Liver (tissue), 9 donors: ENCODE data around the gene SPATA46. TPM values are rescaled to one million over a fixed set of nuclear protein-coding genes. Genes with fewer than 3 reads are reported as not detected.

Source experiments
- DNase-seq: peaks from one replicate; pipeline ENCODE4 v3.0.0-alpha.2; 2017; ENCODE audit warnings: low spot score
- H3K27ac ChIP-seq, 2 donors: one replicate each; pipeline ENCODE4 v1.7.0; 2013; ENCODE audit warnings: inconsistent platforms in 2 of 2, low read length in 2 of 2, control low read depth in 1 of 2, low read depth in 1 of 2, mild to moderate bottlenecking in 1 of 2
- H3K27me3 ChIP-seq, 4 donors: one replicate each; pipeline versions ENCODE4 v1.6.1 to v1.7.0; 2013; ENCODE audit warnings: low read length in 3 of 4, inconsistent platforms in 1 of 4, mild to moderate bottlenecking in 1 of 4, moderate library complexity in 1 of 4; ENCODE audit not compliant: control insufficient read depth in 4 of 4, insufficient read depth in 4 of 4
- H3K36me3 ChIP-seq, 4 donors: one replicate each; pipeline versions ENCODE4 v1.6.1 to v1.7.0; 2013; ENCODE audit warnings: low read length in 3 of 4, mild to moderate bottlenecking in 3 of 4, low read depth in 1 of 4, moderate library complexity in 1 of 4; ENCODE audit not compliant: control insufficient read depth in 4 of 4, insufficient read depth in 3 of 4
- H3K4me1 ChIP-seq, 4 donors: one replicate each; pipeline versions ENCODE4 v1.6.1 to v1.7.0; 2013; ENCODE audit warnings: low read length in 3 of 4, mild to moderate bottlenecking in 3 of 4, moderate library complexity in 1 of 4; ENCODE audit not compliant: control insufficient read depth in 4 of 4, insufficient read depth in 4 of 4
- H3K4me3 ChIP-seq, 3 donors: one replicate each; pipeline versions ENCODE4 v1.6.1 to v1.7.0; 2013; ENCODE audit warnings: low read length in 3 of 3, control low read depth in 1 of 3, low read depth in 1 of 3, mild to moderate bottlenecking in 1 of 3
- H3K9ac ChIP-seq, 2 donors: one replicate each; pipeline ENCODE4 v1.7.0; 2013; ENCODE audit warnings: low read length in 2 of 2, mild to moderate bottlenecking in 2 of 2, moderate library complexity in 2 of 2, control low read depth in 1 of 2, low read depth in 1 of 2
- H3K9me3 ChIP-seq, 4 donors: one replicate each; pipeline versions ENCODE4 v1.6.1 to v1.7.0; 2013; ENCODE audit warnings: low read length in 3 of 4; ENCODE audit not compliant: control insufficient read depth in 4 of 4
- ATF3 ChIP-seq: IDR thresholded peaks from 2 replicates; pipeline ENCODE4 v1.6.1; 2016; ENCODE audit warnings: antibody characterized with exemption
- CTCF ChIP-seq: fragments of 150-350 bp; IDR thresholded peaks from 2 replicates; pipeline ENCODE4 v1.5.1; 2017; ENCODE audit warnings: improper control_type of control experiment, low read depth, low read length; ENCODE audit not compliant: missing input control
- EGR1 ChIP-seq, 2 donors: IDR thresholded peaks; 2 replicates each; pipeline ENCODE4 v1.6.1; 2016 to 2018; ENCODE audit warnings: antibody characterized with exemption in 2 of 2, low read depth in 2 of 2
- FOXA1 ChIP-seq: IDR thresholded peaks from 2 replicates; pipeline ENCODE4 v1.6.1; 2016; ENCODE audit warnings: antibody characterized with exemption
- FOXA2 ChIP-seq: IDR thresholded peaks from 2 replicates; pipeline ENCODE4 v1.6.1; 2016; ENCODE audit warnings: antibody characterized with exemption
- GABPA ChIP-seq, 2 donors: IDR thresholded peaks in 1 of 2; conservative IDR thresholded peaks in 1 of 2; 2 replicates each; pipeline ENCODE4 v1.6.1; 2016; ENCODE audit warnings: antibody characterized with exemption in 2 of 2, mild to moderate bottlenecking in 1 of 2, moderate library complexity in 1 of 2
- HNF4A ChIP-seq, 2 donors: conservative IDR thresholded peaks; 2 replicates each; pipeline ENCODE4 v1.6.1; 2016; ENCODE audit warnings: antibody characterized with exemption in 2 of 2, mild to moderate bottlenecking in 2 of 2
- HNF4G ChIP-seq: IDR thresholded peaks from 2 replicates; pipeline ENCODE4 v1.6.1; 2016; ENCODE audit warnings: antibody characterized with exemption
- JUND ChIP-seq, 2 donors: IDR thresholded peaks; 2 replicates each; pipeline ENCODE4 v1.6.1; 2016; ENCODE audit warnings: antibody characterized with exemption in 2 of 2
- NR2F2 ChIP-seq: IDR thresholded peaks from 2 replicates; pipeline ENCODE4 v1.6.1; 2016; ENCODE audit warnings: antibody characterized with exemption
- RAD21 ChIP-seq, 2 donors: IDR thresholded peaks; 2 replicates each; pipeline ENCODE4 v1.6.1; 2016; ENCODE audit warnings: antibody characterized with exemption in 2 of 2, mild to moderate bottlenecking in 2 of 2
- REST ChIP-seq: IDR thresholded peaks from 2 replicates; pipeline ENCODE4 v1.6.1; 2016; ENCODE audit warnings: antibody characterized with exemption, mild to moderate bottlenecking
- RXRA ChIP-seq, 2 donors: IDR thresholded peaks; 2 replicates each; pipeline ENCODE4 v1.6.1; 2017 to 2018; ENCODE audit warnings: antibody characterized with exemption in 2 of 2, mild to moderate bottlenecking in 1 of 2
- SP1 ChIP-seq: IDR thresholded peaks from 2 replicates; pipeline ENCODE4 v1.6.1; 2018; ENCODE audit warnings: antibody characterized with exemption, mild to moderate bottlenecking
- TAF1 ChIP-seq: conservative IDR thresholded peaks from 2 replicates; pipeline ENCODE4 v1.6.1; 2016; ENCODE audit warnings: antibody characterized with exemption, mild to moderate bottlenecking
- YY1 ChIP-seq: IDR thresholded peaks from 2 replicates; pipeline ENCODE4 v1.6.1; 2016; ENCODE audit warnings: antibody characterized with exemption, mild to moderate bottlenecking
- ZBTB33 ChIP-seq: IDR thresholded peaks from 2 replicates; pipeline ENCODE4 v1.6.1; 2016; ENCODE audit warnings: antibody characterized with exemption
- WGBS: extraction: QIAGEN DNeasy Blood & Tissue Kit; methylation state at CpG from one replicate; pipeline ENCODE4 v1.1.7; 2013; 5-methylcytosine and 5-hydroxymethylcytosine counted together
- polyA plus RNA-seq, 2 donors: library from polyadenylated mRNA; stranded (reverse) in 1 of 2; unstranded in 1 of 2; fragments of 200-250 nt in 1 of 2; fragments of >200 nt in 1 of 2; fragmentation: Nextera tagmentation in 1 of 2; extraction: Ambion mirVana in 1 of 2; gene quantifications; one replicate each; pipeline versions ENCODE4 v1.2.1 to v1.2.3, GENCODE V29; 2013 to 2015
- total RNA-seq, 2 donors: library from RNA; depleted of rRNA; stranded (reverse); fragments of >200 nt; gene quantifications; one replicate each; pipeline ENCODE4 v1.2.3, GENCODE V29; 2014
- TF ChIP-seq, protein P1 (sequence below): IDR thresholded peaks from 2 replicates; pipeline ENCODE4 v1.6.1; 2016; ENCODE audit warnings: antibody characterized with exemption
- donor health status: healthy.
- donor health status: healthy.
- donor health status: healthy.
- donor health status: healthy.
- donor health status: healthy.

Gene SPATA46
- total and polyA plus RNA-seq, 4 donors = 0.06 to 0.17 TPM; not detected in 2

GRCh38 chr1:162351246-162351842 lies 25.3 kb downstream of the SPATA46 start:
- WGBS = 87% methylated on average over 6 of the region's 6 CpGs
- H3K4me3 ChIP-seq = no peak overlapping the region
- H3K27ac ChIP-seq = no peak overlapping the region
- H3K4me1 ChIP-seq = no peaks in the 10 kb centered on the region
- peaks cover 5 to 16% (median 12%) of the 10 kb centered on the region in 4 donors for H3K36me3 ChIP-seq
- DNase-seq = no peak
- H3K27me3 ChIP-seq = no peaks in the 10 kb centered on the region
- no peak overlapping the region for H3K9ac ChIP-seq
- no peak for TF ChIP-seq NR2F2
- no peak for TF ChIP-seq FOXA1
- no peak for TF ChIP-seq YY1
- no peak for TF ChIP-seq RXRA (IDR thresholded peaks at IDR 0.05)
- TF ChIP-seq HNF4G = no peak
- TF ChIP-seq TAF1 = no peak
- no peak for TF ChIP-seq GABPA (IDR thresholded peaks at IDR 0.05 in 1 of 2, conservative IDR thresholded peaks at IDR 0.05 in 1 of 2)
- no peak for TF ChIP-seq CTCF
- TF ChIP-seq HNF4A (conservative IDR thresholded peaks at IDR 0.05) = no peak
- no peak for TF ChIP-seq SP1
- no peak for TF ChIP-seq EGR1 (IDR thresholded peaks at IDR 0.05; ENCODE audit: low read depth in 2 of 2)
- TF ChIP-seq, protein P1, sequence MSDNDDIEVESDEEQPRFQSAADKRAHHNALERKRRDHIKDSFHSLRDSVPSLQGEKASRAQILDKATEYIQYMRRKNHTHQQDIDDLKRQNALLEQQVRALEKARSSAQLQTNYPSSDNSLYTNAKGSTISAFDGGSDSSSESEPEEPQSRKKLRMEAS = no peak
- H3K9me3 ChIP-seq = no peaks in the 10 kb centered on the region

GRCh38 chr1:162349635-162350330 lies 26.9 kb downstream of the SPATA46 start:
- Histone ChIP-seq H3K27ac (no peak overlapping the region), H3K27me3 (no peaks in the 10 kb centered on the region), H3K4me3 (no peak overlapping the region), H3K36me3 (peaks cover 3% of the 10 kb centered on the region in 4 donors), H3K4me1 (no peaks in the 10 kb centered on the region), H3K9me3 (no peaks in the 10 kb centered on the region), H3K9ac (no peak overlapping the region)
- WGBS = 61% methylated on average over 11 of the region's 11 CpGs
- DNase-seq = no peak
- peak; percentile 56 for TF ChIP-seq SP1
- TF ChIP-seq FOXA2 = no peak
- TF ChIP-seq EGR1 (IDR thresholded peaks at IDR 0.05; ENCODE audit: low read depth in 2 of 2) = peak in 1 of 2 donors; percentile 37
- no peak for TF ChIP-seq ZBTB33
- TF ChIP-seq GABPA (IDR thresholded peaks at IDR 0.05 in 1 of 2, conservative IDR thresholded peaks at IDR 0.05 in 1 of 2) = no peak
- TF ChIP-seq RAD21 (IDR thresholded peaks at IDR 0.05) = peak in 1 of 2 donors; percentile 26
- TF ChIP-seq RXRA (IDR thresholded peaks at IDR 0.05) = peak; percentile 28 to 57
- TF ChIP-seq, protein P1 = no peak
- no peak for TF ChIP-seq TAF1
- peak; percentile 22 for TF ChIP-seq YY1
- no peak for TF ChIP-seq CTCF
- TF ChIP-seq REST = no peak
- no peak for TF ChIP-seq FOXA1
- no peak for TF ChIP-seq HNF4G
- TF ChIP-seq NR2F2 = no peak
- TF ChIP-seq ATF3 = no peak
- TF ChIP-seq JUND (IDR thresholded peaks at IDR 0.05) = peak in 1 of 2 donors; percentile 39
- TF ChIP-seq HNF4A (conservative IDR thresholded peaks at IDR 0.05) = peak in 1 of 2 donors; percentile 38
